Liver (tissue), 2 donors: ENCODE measurements around the gene MS4A5.
"Not testable (repeated sequence)": the region's sequence is repeated elsewhere in the genome, so short reads cannot be mapped to it uniquely, and the experiment has no call there.

ENCODE experiments used
- CTCF ChIP-seq: fragments of 150-350 bp; IDR thresholded peaks from 2 replicates; pipeline ENCODE4 v1.5.1; 2017; ENCODE audit warnings: improper control_type of control experiment, low read depth, low read length; ENCODE audit not compliant: missing input control
- REST ChIP-seq: IDR thresholded peaks from 2 replicates; pipeline ENCODE4 v1.6.1; 2016; ENCODE audit warnings: antibody characterized with exemption, mild to moderate bottlenecking
- donor health status: healthy.

GRCh38 chr11:60451185-60451584 is 21.8 kb downstream of the MS4A5 start:
- TF ChIP-seq REST, CTCF: not testable (repeated sequence)
